ENCODE results near the gene UBE2G2. TPM values are rescaled to one million over a fixed set of nuclear protein-coding genes. Genes with fewer than 3 reads are reported as not detected.

UBE2G2 gene
- total and polyA plus RNA-seq, 2 donors (not counting 3 experiments of a cell fraction or from before 2014, with no cell fraction given): 95.0 to 114 TPM

DNA sequence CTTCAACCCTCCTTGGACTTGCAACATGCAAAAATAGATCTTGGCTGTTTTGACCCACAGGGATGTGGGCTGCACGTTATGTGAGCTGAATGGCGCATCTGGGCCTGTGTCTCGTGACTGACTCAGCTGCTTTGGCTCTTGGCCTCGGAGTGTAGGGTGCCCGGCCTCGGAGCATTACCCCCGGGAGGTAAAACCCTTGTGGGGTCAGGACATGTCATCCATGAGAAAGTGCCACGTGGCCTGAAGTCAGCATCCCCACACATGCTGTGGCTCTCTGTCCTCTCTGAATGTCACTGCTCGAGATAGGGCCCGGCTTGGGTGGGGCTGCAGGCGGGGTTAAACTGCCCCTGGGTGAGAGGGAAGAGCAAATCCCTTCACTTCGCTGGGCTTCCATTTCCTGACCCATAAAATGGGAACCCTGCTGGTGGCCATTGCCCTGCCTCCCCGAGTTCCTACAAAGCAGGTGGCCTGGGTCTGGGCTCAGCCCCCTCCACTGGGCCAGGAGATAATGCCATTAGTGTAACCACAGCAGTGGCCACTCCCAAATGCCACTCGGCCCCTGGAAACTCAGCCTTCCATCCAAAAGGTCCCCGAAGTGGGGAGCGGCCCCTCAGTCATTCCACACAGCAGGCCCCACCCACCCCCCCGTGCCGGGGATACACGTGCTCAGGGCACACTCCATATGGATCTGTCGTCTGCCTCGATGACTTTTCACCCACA is 67.4 kb downstream of the UBE2G2 start:
- Histone ChIP-seq H3K4me1 (ENCODE audit: control insufficient read depth, extremely low read depth, insufficient read depth, low read length) (no peaks in the 10 kb centered on the region), H3K9ac (replicated peaks; ENCODE audit: extremely low read depth, insufficient read depth, low read length) (no peak overlapping the region), H3K9me3 (replicated peaks; ENCODE audit: control insufficient read depth, insufficient read depth, low read length) (no peaks in the 10 kb centered on the region), H3K79me2 (ENCODE audit: control insufficient read depth, insufficient read depth, low read length) (no peaks in the 10 kb centered on the region), H3K4me3 (replicated peaks in 1 of 3; ENCODE audit: insufficient read depth in 1 of 3, low read depth in 1 of 3, low read length in 3 of 3) (no peak overlapping the region), H3K27me3 (ENCODE audit: control insufficient read depth in 2 of 2, insufficient read depth in 2 of 2, low read length in 2 of 2) (peaks cover 2 to 5% of the 10 kb centered on the region in 2 experiments), H3K9me1 (replicated peaks; ENCODE audit: control insufficient read depth, extremely low read depth, insufficient read depth, low read length) (no peaks in the 10 kb centered on the region), H3K36me3 (ENCODE audit: control insufficient read depth in 2 of 2, extremely low read depth in 1 of 2, insufficient read depth in 2 of 2, low read length in 2 of 2) (no peaks in the 10 kb centered on the region), H4K20me1 (replicated peaks; ENCODE audit: control insufficient read depth, extremely low read depth, insufficient read depth, low read length) (no peaks in the 10 kb centered on the region), H3K4me2 (ENCODE audit: insufficient read depth, low read length) (no peak overlapping the region), H3K27ac (ENCODE audit: insufficient read depth, low read depth, low read length) (no peak overlapping the region), H2AFZ (ENCODE audit: low read depth, low read length) (no peak overlapping the region)
- CTCF ChIA-PET: interaction anchor here (0.8 kb wide), 1 partner anchor 8 kb away, joined by 3 read pairs; no protein-coding TSS in a partner anchor
- BruUV-seq (replicated peaks): no TSS peak
- POLR2A ChIA-PET: no interaction called here
- TF ChIP-seq MYC (IDR thresholded peaks at IDR 0.05; ENCODE audit: low read depth, low read length) (no peak), POLR2AphosphoS5 (IDR thresholded peaks at IDR 0.05; ENCODE audit: insufficient read depth, low read depth, low read length) (no peak), FOS (IDR thresholded peaks at IDR 0.05; ENCODE audit: borderline replicate concordance, insufficient read depth, low read length) (no peak), EZH2 (IDR thresholded peaks at IDR 0.05; ENCODE audit: borderline replicate concordance, low read depth, low read length, severe bottlenecking) (no peak), JUN (IDR thresholded peaks at IDR 0.05; ENCODE audit: borderline replicate concordance, insufficient read depth, insufficient read length, low read depth) (no peak)
- TF ChIP-seq, protein P1, sequence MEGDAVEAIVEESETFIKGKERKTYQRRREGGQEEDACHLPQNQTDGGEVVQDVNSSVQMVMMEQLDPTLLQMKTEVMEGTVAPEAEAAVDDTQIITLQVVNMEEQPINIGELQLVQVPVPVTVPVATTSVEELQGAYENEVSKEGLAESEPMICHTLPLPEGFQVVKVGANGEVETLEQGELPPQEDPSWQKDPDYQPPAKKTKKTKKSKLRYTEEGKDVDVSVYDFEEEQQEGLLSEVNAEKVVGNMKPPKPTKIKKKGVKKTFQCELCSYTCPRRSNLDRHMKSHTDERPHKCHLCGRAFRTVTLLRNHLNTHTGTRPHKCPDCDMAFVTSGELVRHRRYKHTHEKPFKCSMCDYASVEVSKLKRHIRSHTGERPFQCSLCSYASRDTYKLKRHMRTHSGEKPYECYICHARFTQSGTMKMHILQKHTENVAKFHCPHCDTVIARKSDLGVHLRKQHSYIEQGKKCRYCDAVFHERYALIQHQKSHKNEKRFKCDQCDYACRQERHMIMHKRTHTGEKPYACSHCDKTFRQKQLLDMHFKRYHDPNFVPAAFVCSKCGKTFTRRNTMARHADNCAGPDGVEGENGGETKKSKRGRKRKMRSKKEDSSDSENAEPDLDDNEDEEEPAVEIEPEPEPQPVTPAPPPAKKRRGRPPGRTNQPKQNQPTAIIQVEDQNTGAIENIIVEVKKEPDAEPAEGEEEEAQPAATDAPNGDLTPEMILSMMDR (IDR thresholded peaks at IDR 0.05; ENCODE audit: extremely low read depth in 1 of 2, insufficient read depth in 1 of 2, low read depth in 1 of 2, low read length in 2 of 2): no peak
- TF ChIP-seq, protein P2, sequence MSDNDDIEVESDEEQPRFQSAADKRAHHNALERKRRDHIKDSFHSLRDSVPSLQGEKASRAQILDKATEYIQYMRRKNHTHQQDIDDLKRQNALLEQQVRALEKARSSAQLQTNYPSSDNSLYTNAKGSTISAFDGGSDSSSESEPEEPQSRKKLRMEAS (IDR thresholded peaks at IDR 0.05; ENCODE audit: insufficient read depth, insufficient read length): no peak
- DNase-seq (ENCODE audit: low read depth, low spot score): no peak
- intact Hi-C loops (cut with micrococcal nuclease): no loop called here
- dilution Hi-C loops (cut with MboI; ENCODE audit: extremely low pct_ligation_motif_present, low sequenced_read_pairs): no loop called here
- no peak for FAIRE-seq
